Breast epithelium (tissue), 4 donors: ENCODE data around the gene RPS16. TPM values are rescaled to one million over a fixed set of nuclear protein-coding genes. Genes with fewer than 3 reads are reported as not detected.

Source experiments
- DNase-seq, 2 donors: peaks; one replicate each; pipeline ENCODE4 v3.0.0-alpha.2; 2019; ENCODE audit warnings: low spot score in 2 of 2
- H3K27ac ChIP-seq, 2 donors: fragments of 200-600 bp; sonication (generic) in 1 of 2; one replicate each; pipeline ENCODE4 v1.5.1; 2016 to 2019; ENCODE audit warnings: mild to moderate bottlenecking in 1 of 2
- H3K27me3 ChIP-seq, 2 donors: fragments of 200-600 bp; sonication (generic) in 1 of 2; one replicate each; pipeline versions ENCODE4 v1.5.1 to v1.6.0; 2017 to 2019; ENCODE audit warnings: control low read depth in 1 of 2, mild to moderate bottlenecking in 1 of 2
- H3K36me3 ChIP-seq: fragments of 200-600 bp; one replicate; pipeline ENCODE4 v1.5.1; 2019
- H3K4me1 ChIP-seq, 2 donors: fragments of 200-600 bp; sonication (generic); one replicate each; pipeline ENCODE4 v1.5.1; 2016 to 2019; ENCODE audit warnings: control low read depth in 1 of 2
- H3K4me3 ChIP-seq, 3 donors: fragments of 200-600 bp; sonication (generic); 1 replicate in 2 of 3; 2 replicates in 1 of 3; pipeline ENCODE4 v1.5.1; 2016 to 2019; ENCODE audit warnings: mild to moderate bottlenecking in 3 of 3, moderate library complexity in 2 of 3
- H3K9me3 ChIP-seq, 2 donors: fragments of 200-600 bp; sonication (generic) in 1 of 2; one replicate each; pipeline ENCODE4 v1.5.1; 2016 to 2019; ENCODE audit warnings: control low read depth in 1 of 2
- CTCF ChIP-seq, 3 donors: fragments of 450-650 bp; IDR thresholded peaks; one replicate each; pipeline ENCODE4 v1.5.1; 2016 to 2017; ENCODE audit warnings: antibody characterized with exemption in 3 of 3, mild to moderate bottlenecking in 3 of 3, moderate library complexity in 3 of 3
- POLR2A ChIP-seq: fragments of 450-650 bp; IDR thresholded peaks from one replicate; pipeline ENCODE4 v1.6.1; 2016; ENCODE audit warnings: antibody characterized with exemption, mild to moderate bottlenecking, moderate library complexity
- POLR2AphosphoS5 ChIP-seq, 3 donors: sonication (generic); formaldehyde crosslinking; IDR thresholded peaks; one replicate each; pipeline ENCODE4 v1.6.1; 2017; ENCODE audit warnings: antibody characterized with exemption in 3 of 3
- intact Hi-C: fragments of 100-400 bp; cut with DNase I; formaldehyde crosslinking; loops from one replicate; pipeline ENCODE4 v1.15.1; 2023; ENCODE audit warnings: low total_unique reads
- total RNA-seq, 3 donors: library from RNA; depleted of rRNA; stranded (reverse); fragments of >200 nt; gene quantifications; one replicate each; pipeline ENCODE4 v1.1.0, GENCODE V29; 2016

The RPS16 gene
- total RNA-seq, 3 donors from 2014 or later, result 1,681 to 3,245 (median 1,756) TPM

GRCh38 chr19:39390751-39391437, 44.9 kb downstream of the RPS16 start, which contains the start of the genes MED29 and PAF1:
Gene MED29, plus strand, starts transcription at chr19:39391378. Its CDS starts 45 bp downstream, at chr19:39391423.
Gene PAF1, minus strand, starts transcription at chr19:39391106. Its CDS starts 242 bp downstream, at chr19:39390864.
- no peaks in the 10 kb centered on the region for H3K36me3 ChIP-seq
- TF ChIP-seq CTCF (IDR thresholded peaks at IDR 0.05) (peak; percentile 12 to 29 (median 18)), POLR2A (peak; percentile 59), POLR2AphosphoS5 (IDR thresholded peaks at IDR 0.05) (peak; percentile 94 to 98 (median 96))
- H3K27me3 ChIP-seq, result no peaks in the 10 kb centered on the region
- intact Hi-C loops, result no loop called here
- peak within 1 kb of the TSS; percentile 99 to 100 for H3K27ac ChIP-seq
- DNase-seq, result peak; percentile 97 to 99
- H3K9me3 ChIP-seq, result no peaks in the 10 kb centered on the region
- peaks cover 8 to 15% of the 10 kb centered on the region in 2 donors for H3K4me1 ChIP-seq
- peak within 1 kb of the TSS; percentile 64 to 95 (median 84) for H3K4me3 ChIP-seq

- Histone ChIP-seq H3K27me3 (no peaks in the 10 kb centered on the region), H3K4me3 (peak overlapping the region; percentile 64 to 95 (median 84)), H3K4me1 (peaks cover 8 to 15% of the 10 kb centered on the region in 2 donors), H3K27ac (peak overlapping the region; percentile 99 to 100), H3K36me3 (no peaks in the 10 kb centered on the region), H3K9me3 (no peaks in the 10 kb centered on the region)
- DNase-seq, result peak; percentile 74 to 89
- TF ChIP-seq POLR2A (no peak), POLR2AphosphoS5 (IDR thresholded peaks at IDR 0.05) (no peak), CTCF (IDR thresholded peaks at IDR 0.05) (no peak)
- intact Hi-C loops, result no loop called here
Measured at GRCh38 chr19:39390451-39390750, 45.3 kb downstream of the RPS16 start.

GRCh38 chr19:39389631-39390414, 45.9 kb downstream of the RPS16 start:
- Histone ChIP-seq H3K27me3 (no peaks in the 10 kb centered on the region), H3K4me1 (peaks cover 8 to 15% of the 10 kb centered on the region in 2 donors), H3K9me3 (no peaks in the 10 kb centered on the region), H3K27ac (peak overlapping the region; percentile 99 to 100), H3K36me3 (no peaks in the 10 kb centered on the region), H3K4me3 (peak overlapping the region; percentile 64 to 95 (median 84))
- TF ChIP-seq POLR2AphosphoS5 (IDR thresholded peaks at IDR 0.05), result no peak
- TF ChIP-seq POLR2A, result no peak
- TF ChIP-seq CTCF (IDR thresholded peaks at IDR 0.05), result no peak
- no peak for DNase-seq
- intact Hi-C loops, result no loop called here

- no peaks in the 10 kb centered on the region for H3K36me3 ChIP-seq
Measured at GRCh38 chr19:39388657-39389056, 47.1 kb downstream of the RPS16 start.

More at GRCh38 chr19:39388657-39389056, 47.1 kb downstream of the RPS16 start:
- no peak for DNase-seq
- peak overlapping the region; percentile 11 to 100 for H3K27ac ChIP-seq
- peaks cover 8 to 15% of the 10 kb centered on the region in 2 donors for H3K4me1 ChIP-seq
- H3K4me3 ChIP-seq, result no peak overlapping the region
- TF ChIP-seq POLR2AphosphoS5 (IDR thresholded peaks at IDR 0.05) (no peak), POLR2A (no peak), CTCF (IDR thresholded peaks at IDR 0.05) (no peak)
- H3K27me3 ChIP-seq, result no peaks in the 10 kb centered on the region
- intact Hi-C loops, result no loop called here
- H3K9me3 ChIP-seq, result no peaks in the 10 kb centered on the region
